GM21528 (cell line): ENCODE results near the gene TCERG1L.

ENCODE experiments used
- ATAC-seq: cut with Tn5 transposase; IDR thresholded peaks from one replicate; pipeline ENCODE4 v1.9.1; 2021; ENCODE audit warnings: mild to moderate bottlenecking, moderate library complexity; ENCODE audit not compliant: unreplicated experiment, low FRiP score

TCERG1L gene

GRCh38 chr10:131231965-131232541, 79.5 kb downstream of the TCERG1L start:
- no peak for ATAC-seq

- ATAC-seq = no peak
Measured at GRCh38 chr10:131231323-131231964, 80.1 kb downstream of the TCERG1L start.

GRCh38 chr10:131230641-131231322, 80.7 kb downstream of the TCERG1L start:
- ATAC-seq = no peak

- ATAC-seq = no peak
Measured at GRCh38 chr10:131230166-131230565, 81.4 kb downstream of the TCERG1L start.

- no peak for ATAC-seq
Measured at GRCh38 chr10:131227163-131227740, 84.3 kb downstream of the TCERG1L start.

- no peak for ATAC-seq
Measured at GRCh38 chr10:131226446-131227162, 84.9 kb downstream of the TCERG1L start.

GRCh38 chr10:131224106-131224505, 87.4 kb downstream of the TCERG1L start:
- no peak for ATAC-seq

GRCh38 chr10:131223422-131223821, 88.1 kb downstream of the TCERG1L start:
- no peak for ATAC-seq

- ATAC-seq = no peak
Measured at GRCh38 chr10:131222986-131223385, 88.5 kb downstream of the TCERG1L start.

- no peak for ATAC-seq
Measured at GRCh38 chr10:131221632-131222277, 89.8 kb downstream of the TCERG1L start.

- no peak for ATAC-seq
Measured at GRCh38 chr10:131220601-131221171, 90.8 kb downstream of the TCERG1L start.

- ATAC-seq = no peak
Measured at GRCh38 chr10:131219955-131220489, 91.5 kb downstream of the TCERG1L start.

GRCh38 chr10:131219584-131219886, 92.0 kb downstream of the TCERG1L start:
- ATAC-seq = no peak

GRCh38 chr10:131218811-131219583, 92.5 kb downstream of the TCERG1L start:
- no peak for ATAC-seq

- no peak for ATAC-seq
Measured at GRCh38 chr10:131216681-131217230, 94.8 kb downstream of the TCERG1L start.

- no peak for ATAC-seq
Measured at GRCh38 chr10:131215776-131216175, 95.7 kb downstream of the TCERG1L start.

- no peak for ATAC-seq
Measured at GRCh38 chr10:131214521-131215244, 96.8 kb downstream of the TCERG1L start.
